HG03460 (cell line): Measurements from ENCODE around the gene BDNF.

Source experiments
- ATAC-seq: cut with Tn5 transposase; IDR thresholded peaks from one replicate; pipeline ENCODE4 v1.9.1; 2021; ENCODE audit not compliant: unreplicated experiment

The BDNF gene

DNA sequence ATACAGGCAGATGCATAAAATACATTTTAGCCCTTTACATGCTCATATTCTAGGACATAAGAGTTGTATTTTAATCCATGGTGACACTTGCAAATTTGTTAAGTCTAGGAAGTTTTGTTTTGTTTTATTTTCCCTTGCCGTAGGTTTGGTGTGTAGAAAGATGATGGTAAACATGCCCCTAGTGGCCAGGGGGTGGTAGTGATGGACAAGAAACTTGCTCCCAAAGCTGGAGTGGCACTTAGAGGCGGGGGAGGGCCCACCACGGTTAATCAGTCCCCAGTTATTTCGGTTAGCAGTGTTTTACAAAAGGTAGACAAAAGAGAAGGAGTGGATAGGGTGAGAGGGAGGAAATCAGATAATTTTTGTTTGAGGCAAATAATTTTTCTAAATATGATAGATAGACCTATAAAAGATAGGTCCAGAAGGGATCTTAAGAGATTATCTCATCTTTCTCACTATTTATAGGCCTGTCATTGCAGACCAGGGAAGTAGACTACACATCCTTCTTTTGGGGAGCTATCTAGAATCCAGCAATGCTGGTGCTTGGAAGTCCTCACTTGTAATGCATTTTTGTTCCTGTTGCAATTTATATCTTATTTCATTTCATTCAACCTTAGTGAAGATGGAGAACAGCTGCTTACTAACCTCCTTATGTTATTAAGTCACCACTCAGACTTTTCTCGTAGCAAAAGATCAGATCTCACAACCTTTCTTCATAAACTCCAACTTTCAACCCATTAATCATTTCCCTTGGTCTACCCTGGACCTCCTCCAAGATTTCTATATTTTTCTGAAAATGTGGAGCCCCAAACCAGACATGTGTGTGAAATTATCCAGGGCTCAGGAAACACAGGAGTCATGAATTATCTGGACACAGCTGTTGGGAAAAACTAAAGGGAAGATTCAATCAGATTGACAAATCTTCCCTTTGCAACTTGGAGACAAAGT lies 5.9 kb upstream of the BDNF start:
- peak; percentile 70 for ATAC-seq

DNA sequence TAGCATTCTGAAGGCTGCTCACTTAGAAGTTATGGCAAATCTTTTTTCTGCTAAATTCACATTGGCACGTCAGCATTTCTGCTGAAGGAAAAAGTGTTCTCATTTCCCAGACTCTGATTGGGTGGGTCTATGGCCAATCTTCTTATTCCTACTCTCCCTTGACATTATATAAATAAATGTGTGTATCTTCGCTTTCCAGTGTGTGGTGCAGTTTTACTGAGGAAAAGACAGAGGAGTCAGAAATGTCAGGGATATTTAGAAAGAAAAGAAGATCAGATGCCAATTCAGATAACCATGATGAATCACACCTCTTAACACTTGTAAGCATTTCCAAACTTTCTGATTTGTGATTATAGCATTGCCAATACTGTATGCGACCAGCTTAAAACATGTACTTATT lies 3.2 kb upstream of the BDNF start:
- ATAC-seq: no peak

DNA sequence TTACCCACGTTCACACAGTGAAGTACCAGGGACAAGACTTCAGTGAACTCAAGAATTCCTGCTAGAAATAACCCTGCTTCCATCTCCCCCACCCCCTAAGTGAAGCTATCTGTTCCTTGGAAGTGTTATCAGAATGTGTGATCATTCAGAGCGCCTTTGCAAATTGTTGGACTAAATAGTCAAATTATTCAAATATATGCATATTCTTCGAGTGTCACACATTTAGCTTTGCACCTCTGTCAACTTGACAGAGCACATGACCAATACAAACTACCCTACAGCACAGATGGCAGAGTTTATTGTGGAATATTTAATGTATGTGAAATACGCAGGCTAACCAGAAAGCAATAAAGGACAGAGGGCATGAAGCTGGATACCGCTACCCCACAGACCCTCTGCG lies 2.6 kb upstream of the BDNF start:
- no peak for ATAC-seq

DNA sequence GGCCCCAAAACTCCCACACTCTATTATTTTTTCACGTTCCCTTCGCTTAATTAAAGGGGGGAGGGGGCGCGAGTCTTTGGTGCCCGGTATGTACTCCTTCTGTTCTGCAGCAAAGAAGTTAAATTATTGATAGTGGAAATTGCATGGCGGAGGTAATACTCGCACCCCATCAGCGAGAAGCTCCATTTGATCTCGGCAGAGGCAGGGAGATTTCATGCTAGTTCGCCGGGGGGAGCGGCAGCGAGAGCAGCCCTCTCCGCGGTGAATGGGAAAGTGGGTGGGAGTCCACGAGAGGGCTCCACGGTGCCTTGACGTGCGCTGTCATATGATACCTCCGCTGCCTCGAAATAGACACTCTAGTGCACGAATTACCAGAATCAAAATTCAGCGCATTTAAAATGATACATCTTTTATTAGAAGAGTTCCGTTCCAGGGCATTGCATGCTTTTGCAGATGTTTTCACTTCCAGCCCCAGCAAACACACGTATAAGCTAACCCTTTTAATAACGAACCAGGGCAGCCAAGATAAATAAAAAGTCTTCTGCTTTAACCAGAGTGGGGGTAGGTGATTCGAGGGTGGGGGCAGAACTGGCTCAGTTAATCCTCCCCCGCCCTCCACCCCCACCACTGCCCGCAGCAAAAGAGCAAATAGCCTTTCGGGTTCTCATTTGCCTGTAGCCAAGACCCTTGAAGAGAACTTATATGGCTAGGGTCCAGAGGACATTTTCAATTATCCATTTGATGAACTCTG lies 1.3 kb upstream of the BDNF start:
- no peak for ATAC-seq

DNA sequence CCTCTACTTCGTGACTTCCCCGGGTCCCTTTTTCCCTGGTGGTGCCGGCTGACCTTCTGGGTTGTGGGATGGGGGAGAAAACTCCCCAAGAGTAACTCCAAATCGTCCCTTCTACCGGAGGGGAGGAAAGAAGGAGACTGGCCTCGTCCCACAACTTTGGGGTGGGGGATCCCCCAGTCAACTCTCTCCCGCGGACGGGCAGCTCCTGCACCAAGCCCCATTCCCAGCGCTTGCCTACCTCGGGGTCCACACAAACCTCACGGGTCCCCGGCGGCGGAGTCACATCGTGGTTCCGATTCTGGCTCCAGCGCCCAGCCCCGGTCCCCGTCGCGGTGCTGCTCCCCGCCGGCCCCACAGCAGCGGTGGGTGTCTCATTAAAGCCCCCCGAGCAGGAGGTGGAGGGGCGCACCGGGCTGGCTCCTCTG lies 317 bp downstream of the BDNF start:
- ATAC-seq: no peak

DNA sequence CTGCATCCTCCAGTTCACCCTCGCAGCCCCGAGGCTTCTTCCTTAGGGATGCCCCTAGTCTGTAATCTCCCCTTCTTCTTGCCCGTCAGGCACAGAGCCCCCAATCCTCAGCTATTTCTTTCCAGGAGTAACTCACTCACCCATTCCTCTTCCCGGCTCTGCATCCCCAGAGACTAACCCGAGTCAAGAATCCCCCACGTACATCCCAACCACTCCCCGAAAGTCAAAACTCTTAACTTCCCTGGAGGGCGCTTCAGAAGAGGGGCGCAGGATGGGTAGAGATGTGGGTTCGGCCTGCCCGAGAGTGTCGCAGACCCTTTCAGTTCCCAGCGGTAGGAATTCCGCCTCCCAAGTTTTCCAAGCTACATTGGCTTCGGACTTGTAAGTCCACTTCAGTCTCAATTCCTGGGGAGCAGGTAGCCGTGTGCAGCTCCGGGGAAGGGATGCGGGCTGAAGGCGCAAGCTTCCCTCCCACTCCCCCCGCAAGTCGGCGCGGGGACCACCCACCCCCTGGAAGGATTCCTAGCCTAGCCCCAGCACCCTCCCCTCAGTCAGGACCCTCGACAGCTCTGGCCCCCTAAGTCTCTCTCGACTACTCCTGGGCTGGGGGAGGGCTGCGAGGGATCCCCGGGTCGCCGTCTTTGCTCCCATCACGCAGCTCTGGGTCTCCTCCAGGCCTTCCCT lies 871 bp downstream of the BDNF start:
- no peak for ATAC-seq

DNA sequence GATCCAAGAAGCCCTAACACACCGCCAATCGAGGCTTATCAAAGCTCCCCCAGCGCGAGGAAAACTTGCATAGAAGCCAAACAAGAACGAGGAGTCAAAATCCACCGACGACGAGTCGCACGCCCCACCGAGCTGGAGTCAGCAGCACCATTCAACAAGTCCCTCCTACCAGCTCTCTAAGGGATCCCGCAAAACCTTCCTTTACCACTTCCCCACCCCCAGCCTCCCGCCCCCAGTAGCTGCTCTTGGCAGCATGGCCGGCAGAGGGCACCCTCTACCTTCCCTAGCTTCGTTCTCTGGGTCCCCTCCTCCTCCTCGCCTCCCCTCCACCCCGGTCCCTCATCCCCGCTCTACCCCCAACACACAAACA lies 1.4 kb downstream of the BDNF start:
- peak; percentile 65 for ATAC-seq

DNA sequence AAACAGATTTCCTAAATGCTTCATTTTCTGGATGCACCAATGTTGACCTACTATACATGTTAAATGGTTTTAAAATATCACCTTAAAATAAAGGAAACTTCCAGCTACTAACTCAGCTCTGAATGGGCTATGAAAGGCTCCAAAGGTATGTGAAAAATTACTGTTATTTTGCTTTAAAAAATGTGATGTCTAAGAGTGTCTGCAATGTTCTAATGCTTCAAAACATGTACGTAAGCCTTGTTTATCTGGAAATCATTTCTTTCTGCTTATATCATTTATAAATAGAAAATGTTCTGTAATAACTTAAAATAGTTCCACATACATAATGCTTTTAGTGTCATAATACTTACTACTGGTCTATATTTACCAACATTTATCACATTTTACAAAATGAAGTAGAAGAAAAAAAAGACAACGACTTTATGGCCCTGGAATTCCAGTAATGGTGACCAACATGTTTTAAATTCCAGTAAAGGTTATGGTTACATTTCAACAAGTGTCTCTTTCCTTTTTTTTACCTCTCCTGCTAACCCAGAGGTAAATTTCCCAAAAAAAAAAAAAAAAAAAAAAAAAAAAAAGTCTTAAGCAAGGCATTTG lies 2.5 kb downstream of the BDNF start:
- ATAC-seq: no peak

DNA sequence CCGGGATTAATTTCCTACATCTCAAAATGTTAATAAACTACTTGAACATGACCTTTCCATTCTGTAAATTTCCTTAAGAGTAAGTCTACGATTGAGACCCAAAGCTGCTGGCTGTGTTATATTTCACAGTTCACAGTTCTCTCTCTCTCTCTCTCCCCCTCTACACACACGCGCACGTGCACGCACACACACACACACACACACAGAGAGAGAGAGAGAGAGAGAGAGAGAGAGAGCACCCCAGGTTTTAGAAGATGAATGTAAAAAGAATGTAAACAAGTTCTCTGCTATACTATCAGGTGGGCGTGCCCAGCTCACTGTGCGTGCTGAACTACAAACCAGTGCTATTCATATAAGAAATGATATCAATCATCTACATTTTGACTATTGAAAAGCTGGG lies 3.3 kb downstream of the BDNF start:
- no peak for ATAC-seq

DNA sequence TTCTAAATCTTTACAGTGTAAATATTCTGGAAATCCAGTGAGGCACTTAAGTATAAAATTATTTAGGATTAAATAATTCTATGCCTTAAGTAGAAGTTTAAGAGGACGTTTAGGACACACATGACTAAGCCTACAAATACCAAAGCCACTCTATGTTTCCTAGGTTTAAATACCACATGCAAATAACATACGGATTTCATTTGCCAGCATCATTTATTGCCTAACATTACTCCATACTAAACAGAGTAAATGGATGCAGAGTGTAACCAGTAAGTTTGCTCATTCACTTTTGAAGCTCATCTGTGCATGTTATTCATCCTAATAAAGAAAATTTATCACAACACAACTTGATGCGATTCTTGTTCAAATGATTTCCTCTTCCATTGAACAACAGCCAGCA lies 4.1 kb downstream of the BDNF start:
- no peak for ATAC-seq

DNA sequence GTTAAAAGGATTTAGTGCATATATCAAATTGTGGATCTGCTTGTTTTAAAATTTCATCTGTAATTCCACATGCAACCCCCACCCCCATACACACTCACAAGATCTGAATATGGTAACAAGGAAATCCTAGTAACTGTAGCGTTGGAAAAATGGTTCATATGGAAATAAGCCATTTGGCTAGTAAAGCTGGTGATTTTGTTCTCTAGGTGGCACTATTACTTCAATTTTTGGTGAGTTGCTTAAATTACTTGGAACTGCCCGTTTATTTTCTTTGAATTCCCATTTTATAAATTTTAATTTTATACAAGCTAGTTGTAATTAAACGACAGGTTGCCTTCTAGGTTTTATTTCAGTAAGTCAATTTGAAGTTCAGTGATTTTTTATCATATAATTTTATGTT lies 5.3 kb downstream of the BDNF start:
- ATAC-seq: no peak

DNA sequence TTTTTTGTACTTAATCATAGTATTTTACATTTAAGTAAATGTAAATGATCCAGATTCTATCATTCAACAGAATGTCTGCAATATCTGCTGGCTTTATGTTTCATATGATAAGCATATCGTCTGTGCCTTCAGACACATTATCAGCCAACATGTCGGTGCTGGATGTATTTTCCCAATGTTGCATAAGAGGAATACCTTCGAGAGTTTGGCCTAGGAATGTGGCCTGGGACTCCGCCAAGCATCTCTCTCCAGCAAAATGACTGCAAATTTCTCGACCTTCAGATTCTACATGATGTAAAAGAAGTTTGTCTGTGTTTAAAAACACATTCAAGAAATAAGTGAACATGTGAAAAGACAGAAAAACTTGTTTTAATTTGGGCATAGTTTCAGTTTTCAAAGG lies 6.9 kb downstream of the BDNF start:
- ATAC-seq: no peak

DNA sequence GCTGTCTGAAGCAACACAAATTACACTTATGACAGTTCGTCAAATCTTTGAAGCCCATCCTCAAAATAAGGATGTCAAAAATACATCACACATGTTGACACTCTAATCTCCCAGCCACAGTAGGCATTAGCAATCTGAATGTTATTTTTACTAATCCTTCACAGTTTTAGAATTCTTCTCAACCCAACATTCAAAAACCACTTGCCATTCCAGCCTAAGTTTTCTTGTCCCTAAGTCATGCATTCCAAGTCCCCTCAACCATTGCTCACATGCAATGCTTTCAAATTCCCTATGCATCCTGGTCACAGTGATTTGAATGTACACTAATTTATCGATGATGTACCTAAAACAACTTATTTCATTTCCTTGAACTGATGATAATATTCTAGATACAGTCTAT lies 7.5 kb downstream of the BDNF start:
- no peak for ATAC-seq

DNA sequence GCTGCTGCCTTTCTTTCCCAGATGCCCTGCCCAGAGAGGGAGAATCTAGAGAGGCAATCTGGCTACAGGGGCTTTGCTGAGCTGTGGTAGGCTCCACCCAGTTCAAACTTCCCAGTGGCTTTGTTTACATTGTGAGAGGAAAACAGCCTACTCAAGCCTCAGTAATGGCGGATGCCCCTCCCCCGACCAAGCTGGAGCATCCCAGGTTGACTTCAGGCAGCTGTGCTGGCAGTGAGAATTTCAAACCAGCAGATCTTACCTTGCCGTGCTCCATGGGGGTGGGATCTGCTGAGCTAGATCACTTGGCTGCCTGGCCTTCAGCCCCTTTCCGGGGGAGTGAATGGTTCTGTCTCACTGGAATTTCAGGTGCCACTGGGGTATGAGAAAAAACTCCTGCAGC lies 12.2 kb downstream of the BDNF start:
- ATAC-seq: no peak

DNA sequence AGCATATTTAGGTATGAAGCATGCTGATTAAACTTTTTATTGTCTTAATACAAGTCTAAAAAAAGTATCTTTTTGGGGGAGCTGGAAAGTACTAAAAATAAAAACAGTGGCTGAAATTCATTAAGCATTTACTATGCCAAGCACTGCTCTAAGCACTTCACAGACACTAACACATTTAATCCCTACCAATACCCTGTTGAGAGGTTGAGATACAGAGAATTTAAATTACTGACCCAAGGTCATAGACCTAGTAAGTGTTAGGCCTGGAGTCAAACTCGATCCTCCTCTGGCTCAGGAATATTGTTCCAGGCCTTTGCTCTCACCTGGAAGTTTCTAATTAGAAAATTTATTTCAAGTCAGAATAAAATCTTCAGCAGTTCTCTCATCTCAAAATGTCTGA lies 18.6 kb downstream of the BDNF start:
- ATAC-seq: no peak

DNA sequence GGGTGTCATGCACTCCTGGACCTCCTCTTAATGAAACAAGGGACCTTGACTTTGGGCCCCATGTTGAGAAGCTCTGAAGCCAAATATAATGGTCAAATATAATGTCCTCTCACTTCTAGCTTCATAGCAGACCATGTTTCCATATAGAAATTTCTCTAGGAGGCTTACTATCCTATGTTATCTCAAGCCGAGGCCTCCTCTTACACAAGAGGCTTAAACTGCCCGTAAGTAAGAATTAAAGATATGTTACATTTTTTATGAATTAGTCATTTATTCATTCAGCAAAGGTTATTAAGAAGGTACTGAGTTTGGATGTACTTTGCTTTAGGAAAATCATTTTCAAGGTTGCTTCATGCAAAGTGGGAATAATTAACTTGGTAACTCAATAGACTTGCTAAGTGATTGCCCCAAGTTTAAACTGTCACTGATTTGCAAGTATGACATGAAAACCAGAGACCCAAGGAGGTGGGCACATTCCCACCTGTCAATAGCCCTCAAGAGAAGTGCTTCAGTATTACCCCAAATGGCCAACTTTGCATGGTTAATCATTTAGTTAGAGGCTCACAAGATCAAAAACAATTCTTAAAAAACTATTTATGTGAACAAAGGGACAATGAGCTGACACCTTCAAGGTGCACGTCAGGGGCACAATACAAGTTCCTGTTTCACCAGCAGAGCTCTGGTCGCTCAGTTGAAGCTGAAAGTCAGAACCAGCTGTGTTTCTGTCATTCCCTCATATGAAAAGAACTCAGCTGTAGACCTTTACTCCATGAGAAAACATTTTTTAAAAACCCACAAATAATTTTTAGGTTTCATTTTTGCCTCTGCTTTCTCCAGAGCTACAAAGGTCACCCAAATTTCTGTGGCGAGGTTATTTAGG lies 20.9 kb downstream of the BDNF start:
- ATAC-seq: no peak

DNA sequence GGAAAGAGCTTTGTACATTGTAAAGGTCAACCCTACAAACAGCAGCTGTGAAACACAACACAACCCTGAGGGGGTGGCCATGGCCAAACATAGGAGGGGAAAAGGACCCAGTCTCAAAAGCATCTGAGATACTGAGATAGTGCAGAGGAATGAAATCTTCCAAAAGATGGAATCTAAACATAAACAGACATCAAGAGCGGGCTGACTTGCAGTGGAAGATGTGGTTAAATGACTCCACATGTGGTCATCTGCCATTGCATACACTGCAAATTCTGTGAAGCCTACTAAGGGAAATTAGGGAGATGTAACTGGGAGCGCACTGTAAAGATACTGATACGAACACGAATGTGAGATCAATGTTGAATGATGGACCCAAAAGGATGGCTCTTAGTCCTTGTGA lies 22.0 kb downstream of the BDNF start:
- ATAC-seq: no peak

DNA sequence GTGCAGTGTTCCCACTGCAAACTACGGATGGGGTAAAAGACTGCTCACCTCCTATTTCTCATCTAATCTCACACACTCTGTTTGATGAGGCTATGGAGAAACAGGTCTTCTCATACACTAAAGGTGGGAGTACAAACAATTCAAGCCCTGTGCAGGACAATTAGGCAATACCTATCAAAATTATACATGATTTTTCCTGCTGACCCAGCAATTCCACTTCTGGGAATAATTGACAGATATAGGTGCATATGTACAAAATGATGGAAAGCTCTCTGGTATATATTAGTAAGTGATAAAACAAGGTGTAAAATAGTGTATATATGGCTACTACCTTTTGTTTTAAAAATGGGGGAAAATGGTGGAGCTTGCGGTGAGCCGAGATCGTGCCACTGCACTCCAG lies 23.1 kb downstream of the BDNF start:
- ATAC-seq: no peak

DNA sequence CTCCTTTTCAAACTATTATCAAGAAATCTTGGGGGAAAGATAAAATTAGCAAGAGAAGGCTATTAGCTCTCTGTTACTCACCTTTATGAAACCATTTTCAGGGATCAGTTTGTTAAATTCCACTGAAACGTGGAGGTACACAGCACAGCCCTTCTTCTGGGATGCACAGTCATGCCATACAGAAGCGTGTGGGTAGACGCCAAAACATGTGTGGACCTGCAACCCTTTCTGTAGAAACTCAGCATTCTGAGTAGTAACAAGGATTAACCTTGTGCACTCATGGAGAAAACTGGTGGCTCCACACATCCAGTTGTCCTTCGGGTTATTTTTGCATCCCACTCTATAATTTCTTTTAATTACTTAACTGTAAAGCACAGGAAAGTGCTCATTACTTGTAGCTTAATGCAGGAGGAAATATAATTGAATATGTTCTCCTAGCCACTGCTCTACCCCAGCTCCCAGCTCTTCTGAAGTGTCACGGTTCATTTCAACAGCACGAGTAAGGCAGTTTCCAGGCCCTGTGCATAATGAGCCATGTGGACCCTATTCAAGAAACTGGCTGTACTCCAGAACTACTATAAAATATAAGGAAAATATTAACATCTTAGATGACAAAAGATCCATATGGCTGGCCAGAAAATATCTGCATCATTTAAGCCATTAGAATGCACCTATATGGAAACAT lies 26.1 kb downstream of the BDNF start:
- no peak for ATAC-seq
